ENCODE measurements around the gene TCEA2.

- TF ChIP-seq, protein P1, sequence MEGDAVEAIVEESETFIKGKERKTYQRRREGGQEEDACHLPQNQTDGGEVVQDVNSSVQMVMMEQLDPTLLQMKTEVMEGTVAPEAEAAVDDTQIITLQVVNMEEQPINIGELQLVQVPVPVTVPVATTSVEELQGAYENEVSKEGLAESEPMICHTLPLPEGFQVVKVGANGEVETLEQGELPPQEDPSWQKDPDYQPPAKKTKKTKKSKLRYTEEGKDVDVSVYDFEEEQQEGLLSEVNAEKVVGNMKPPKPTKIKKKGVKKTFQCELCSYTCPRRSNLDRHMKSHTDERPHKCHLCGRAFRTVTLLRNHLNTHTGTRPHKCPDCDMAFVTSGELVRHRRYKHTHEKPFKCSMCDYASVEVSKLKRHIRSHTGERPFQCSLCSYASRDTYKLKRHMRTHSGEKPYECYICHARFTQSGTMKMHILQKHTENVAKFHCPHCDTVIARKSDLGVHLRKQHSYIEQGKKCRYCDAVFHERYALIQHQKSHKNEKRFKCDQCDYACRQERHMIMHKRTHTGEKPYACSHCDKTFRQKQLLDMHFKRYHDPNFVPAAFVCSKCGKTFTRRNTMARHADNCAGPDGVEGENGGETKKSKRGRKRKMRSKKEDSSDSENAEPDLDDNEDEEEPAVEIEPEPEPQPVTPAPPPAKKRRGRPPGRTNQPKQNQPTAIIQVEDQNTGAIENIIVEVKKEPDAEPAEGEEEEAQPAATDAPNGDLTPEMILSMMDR (IDR thresholded peaks at IDR 0.05): no peak
- no peak for TF ChIP-seq POLR2A (IDR thresholded peaks at IDR 0.05)
- TF ChIP-seq POLR2AphosphoS5 (IDR thresholded peaks at IDR 0.05): no peak
These were observed 38.1 kb downstream of the TCEA2 start for GRCh38 chr20:64100946-64101688.

Measured in gastroesophageal sphincter (tissue), 3 donors.